ENCODE data around the gene TMEM183A.
"Not testable (repeated sequence)": the region's sequence is repeated elsewhere in the genome, so short reads cannot be mapped to it uniquely, and the experiment has no call there.

Gene TMEM183A

GRCh38 chr1:202976633-202977032 is 30.5 kb upstream of the TMEM183A start:
- Mint-ChIP-seq H3K36me3 (no peaks in the 10 kb centered on the region), H3K4me3 (no peak overlapping the region), H3K9me3 (no peaks in the 10 kb centered on the region), H3K27ac (no peak overlapping the region), H3K4me1 (no peaks in the 10 kb centered on the region)
- ATAC-seq (no peak), DNase-seq (ENCODE audit: low spot score in 2 of 2) (no peak)

GRCh38 chr1:202979459-202979858 is 27.7 kb upstream of the TMEM183A start:
- H3K9me3 Mint-ChIP-seq: no peaks in the 10 kb centered on the region
- no peak overlapping the region for H3K4me3 Mint-ChIP-seq
- no peak for ATAC-seq

GRCh38 chr1:202981939-202982338 is 25.2 kb upstream of the TMEM183A start:
- ATAC-seq (no peak), DNase-seq (ENCODE audit: low spot score in 2 of 2) (no peak)
- no peaks in the 10 kb centered on the region for H3K36me3 Mint-ChIP-seq
- H3K9me3 Mint-ChIP-seq: no peaks in the 10 kb centered on the region
- H3K27ac Mint-ChIP-seq: no peak overlapping the region
- H3K4me3 Mint-ChIP-seq: no peak overlapping the region
- no peaks in the 10 kb centered on the region for H3K4me1 Mint-ChIP-seq

More at GRCh38 chr1:202979459-202979858, 27.7 kb upstream of the TMEM183A start:
- no peak for DNase-seq (ENCODE audit: low spot score in 2 of 2)
- H3K27ac Mint-ChIP-seq: no peak overlapping the region
- no peaks in the 10 kb centered on the region for H3K36me3 Mint-ChIP-seq
- no peaks in the 10 kb centered on the region for H3K4me1 Mint-ChIP-seq

DNA sequence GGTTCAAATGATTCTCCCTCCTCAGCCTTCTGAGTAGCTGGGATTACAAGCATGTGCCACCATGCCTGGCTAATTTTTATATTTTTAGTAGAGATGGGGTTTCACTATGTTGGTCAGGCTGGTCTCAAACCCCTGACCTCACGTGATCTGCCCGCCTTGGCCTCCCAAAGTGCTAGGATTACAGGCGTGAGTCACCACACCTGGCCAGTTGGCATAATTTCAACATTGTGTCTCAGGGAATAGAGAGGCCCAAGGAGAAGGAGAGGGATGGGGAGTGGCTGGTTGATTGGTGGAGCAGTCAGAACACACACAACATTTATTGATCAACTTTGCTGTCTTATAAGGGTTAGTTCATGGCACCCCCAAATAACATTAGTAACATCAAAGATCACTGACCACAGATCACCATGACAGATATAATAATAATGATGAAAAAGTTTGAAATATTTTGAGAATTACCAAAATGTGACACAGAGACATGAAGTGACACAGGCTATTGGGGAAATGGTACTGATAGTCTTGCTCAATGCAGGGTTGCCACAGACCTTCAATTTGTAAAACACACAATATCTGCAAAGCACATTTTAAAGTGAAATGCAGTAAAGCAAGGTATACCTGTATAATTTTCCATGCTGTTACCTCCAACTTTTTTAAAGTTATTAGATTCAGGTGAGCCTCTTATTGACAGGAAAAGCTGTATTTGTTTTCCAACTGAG is 24.3 kb upstream of the TMEM183A start:
- no peaks in the 10 kb centered on the region for H3K36me3 Mint-ChIP-seq
- ATAC-seq: no peak
- H3K4me3 Mint-ChIP-seq: no peak overlapping the region
- H3K9me3 Mint-ChIP-seq: no peaks in the 10 kb centered on the region
- no peaks in the 10 kb centered on the region for H3K4me1 Mint-ChIP-seq
- DNase-seq (ENCODE audit: low spot score in 2 of 2): no peak
- H3K27ac Mint-ChIP-seq: no peak overlapping the region

DNA sequence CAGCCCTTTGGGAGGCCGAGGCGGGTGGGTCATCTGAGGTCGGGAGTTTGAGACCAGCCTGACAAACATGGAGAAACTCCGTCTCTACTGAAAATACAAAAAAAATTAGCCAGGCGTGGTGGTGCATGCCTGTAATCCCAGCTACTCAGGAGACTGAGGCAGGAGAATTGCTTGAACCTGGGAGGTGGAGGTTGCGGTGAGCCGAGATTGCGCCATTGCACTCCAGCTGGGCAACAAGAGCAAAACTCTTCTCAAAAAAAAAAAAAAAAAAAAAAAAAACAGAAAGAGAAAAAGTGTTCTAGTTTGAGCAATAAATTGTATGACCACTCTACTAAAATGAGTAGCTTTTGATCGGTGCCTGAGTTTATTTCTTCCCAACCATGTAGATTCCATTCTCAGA is 21.1 kb upstream of the TMEM183A start:
- not testable (repeated sequence) for H3K27ac Mint-ChIP-seq; H3K9me3 Mint-ChIP-seq; DNase-seq (ENCODE audit: low spot score in 2 of 2); ATAC-seq; H3K4me1 Mint-ChIP-seq; H3K4me3 Mint-ChIP-seq; H3K36me3 Mint-ChIP-seq

GRCh38 chr1:202987255-202987654 is 19.9 kb upstream of the TMEM183A start:
- DNase-seq (ENCODE audit: low spot score in 2 of 2) (no peak), ATAC-seq (no peak)
- Mint-ChIP-seq H3K4me3 (no peak overlapping the region), H3K36me3 (no peaks in the 10 kb centered on the region), H3K9me3 (no peaks in the 10 kb centered on the region), H3K27ac (no peak overlapping the region), H3K4me1 (no peaks in the 10 kb centered on the region)

DNA sequence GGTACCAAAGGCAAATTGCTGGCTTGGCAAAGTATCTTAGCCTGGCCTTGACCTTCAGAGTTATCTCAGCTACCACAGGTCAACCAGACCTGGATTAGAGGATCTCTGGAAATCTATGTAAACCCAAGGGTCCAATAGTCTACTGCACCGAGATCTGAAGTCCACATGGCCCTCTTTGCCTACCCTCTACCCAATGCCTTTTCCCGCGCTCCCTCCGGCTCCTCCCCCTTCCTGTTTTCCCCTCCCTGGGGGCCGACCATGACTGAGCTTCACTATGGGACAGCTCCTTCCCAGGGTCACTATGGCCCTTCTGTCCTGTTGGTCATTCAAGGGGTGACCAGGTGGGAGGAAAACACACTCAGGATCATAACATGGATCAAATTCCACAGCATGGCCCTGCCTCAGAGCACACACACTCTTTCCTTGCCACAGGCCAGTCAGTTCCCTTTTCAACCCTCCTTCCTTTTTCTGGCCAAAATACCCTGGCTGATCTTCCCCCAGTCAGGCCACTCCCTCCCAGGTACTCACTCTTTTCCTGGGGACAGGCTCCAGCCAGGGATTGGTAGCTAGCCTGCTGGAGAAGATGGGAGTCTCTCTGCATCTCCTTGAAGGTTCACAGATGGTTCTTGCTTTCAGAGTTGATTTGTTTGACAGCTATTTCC is 19.1 kb upstream of the TMEM183A start:
- no peaks in the 10 kb centered on the region for H3K36me3 Mint-ChIP-seq
- H3K4me3 Mint-ChIP-seq: no peak overlapping the region
- no peaks in the 10 kb centered on the region for H3K4me1 Mint-ChIP-seq
- H3K9me3 Mint-ChIP-seq: no peaks in the 10 kb centered on the region
- H3K27ac Mint-ChIP-seq: no peak overlapping the region
- DNase-seq (ENCODE audit: low spot score in 2 of 2) (no peak), ATAC-seq (no peak)

GRCh38 chr1:202989879-202990278 is 17.3 kb upstream of the TMEM183A start:
- DNase-seq (ENCODE audit: low spot score in 2 of 2) (no peak), ATAC-seq (no peak)
- H3K27ac Mint-ChIP-seq: no peak overlapping the region
- no peaks in the 10 kb centered on the region for H3K36me3 Mint-ChIP-seq
- no peaks in the 10 kb centered on the region for H3K9me3 Mint-ChIP-seq
- no peaks in the 10 kb centered on the region for H3K4me1 Mint-ChIP-seq
- H3K4me3 Mint-ChIP-seq: no peak overlapping the region

- Mint-ChIP-seq H3K27ac (no peak overlapping the region), H3K4me3 (no peak overlapping the region), H3K36me3 (no peaks in the 10 kb centered on the region), H3K4me1 (no peaks in the 10 kb centered on the region), H3K9me3 (no peaks in the 10 kb centered on the region)
- ATAC-seq (no peak), DNase-seq (ENCODE audit: low spot score in 2 of 2) (no peak)
These were observed 16.1 kb upstream of the TMEM183A start for GRCh38 chr1:202991112-202991511.

DNA sequence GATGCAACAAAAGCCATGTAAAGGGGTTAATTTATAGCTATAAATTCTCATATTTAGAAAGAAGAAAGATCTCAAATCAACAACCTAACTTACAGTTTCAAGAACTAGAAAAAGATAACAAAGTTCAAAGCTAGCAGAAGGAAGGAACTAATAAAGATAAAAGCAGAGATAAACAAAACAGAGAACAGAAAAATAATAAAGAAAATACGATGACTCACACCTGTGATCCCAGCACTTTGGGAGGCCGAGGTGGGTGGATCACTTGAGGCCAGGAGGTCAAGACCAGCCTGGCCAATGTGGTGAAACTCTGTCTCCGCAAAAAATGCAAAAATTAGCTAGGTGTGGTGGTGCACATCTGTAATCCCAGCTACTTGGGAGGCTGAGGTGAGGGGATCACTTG is 12.4 kb upstream of the TMEM183A start:
- Mint-ChIP-seq H3K4me3 (no peak overlapping the region), H3K27ac (no peak overlapping the region), H3K4me1 (peaks cover 7% of the 10 kb centered on the region), H3K9me3 (no peaks in the 10 kb centered on the region), H3K36me3 (no peaks in the 10 kb centered on the region)
- DNase-seq (ENCODE audit: low spot score in 2 of 2) (no peak), ATAC-seq (no peak)

GRCh38 chr1:202998836-202999750 is 8.1 kb upstream of the TMEM183A start:
- Mint-ChIP-seq H3K27ac (no peak overlapping the region), H3K36me3 (no peaks in the 10 kb centered on the region), H3K4me1 (peaks cover 9% of the 10 kb centered on the region)

GRCh38 chr1:203000217-203000944 is 6.8 kb upstream of the TMEM183A start:
- no peaks in the 10 kb centered on the region for H3K36me3 Mint-ChIP-seq
- H3K27ac Mint-ChIP-seq: no peak overlapping the region
- no peaks in the 10 kb centered on the region for H3K9me3 Mint-ChIP-seq
- ATAC-seq (no peak), DNase-seq (ENCODE audit: low spot score in 2 of 2) (no peak)
- no peak overlapping the region for H3K4me3 Mint-ChIP-seq
- peaks cover 9% of the 10 kb centered on the region for H3K4me1 Mint-ChIP-seq

More at GRCh38 chr1:202998836-202999750, 8.1 kb upstream of the TMEM183A start:
- Mint-ChIP-seq H3K4me3 (peak overlapping the region; percentile 41), H3K9me3 (no peaks in the 10 kb centered on the region)
- DNase-seq (ENCODE audit: low spot score in 2 of 2) (peak; percentile 57 to 77), ATAC-seq (peak; percentile 58)

GRCh38 chr1:203001986-203002385 is 5.2 kb upstream of the TMEM183A start:
- Mint-ChIP-seq H3K4me3 (no peak overlapping the region), H3K27ac (no peak overlapping the region), H3K36me3 (peaks cover 8% of the 10 kb centered on the region), H3K4me1 (peaks cover 22% of the 10 kb centered on the region), H3K9me3 (no peaks in the 10 kb centered on the region)
- no peak for DNase-seq (ENCODE audit: low spot score in 2 of 2)
- no peak for ATAC-seq

- H3K36me3 Mint-ChIP-seq: peaks cover 17% of the 10 kb centered on the region
- no peak overlapping the region for H3K4me3 Mint-ChIP-seq
These were observed 4.2 kb upstream of the TMEM183A start for GRCh38 chr1:203002951-203003350.

More at GRCh38 chr1:203002951-203003350, 4.2 kb upstream of the TMEM183A start:
- H3K27ac Mint-ChIP-seq: no peak overlapping the region
- peaks cover 25% of the 10 kb centered on the region for H3K4me1 Mint-ChIP-seq
- H3K9me3 Mint-ChIP-seq: no peaks in the 10 kb centered on the region
- ATAC-seq (no peak), DNase-seq (ENCODE audit: low spot score in 2 of 2) (no peak)
